ENCODE results near the gene WDFY4.

DNA sequence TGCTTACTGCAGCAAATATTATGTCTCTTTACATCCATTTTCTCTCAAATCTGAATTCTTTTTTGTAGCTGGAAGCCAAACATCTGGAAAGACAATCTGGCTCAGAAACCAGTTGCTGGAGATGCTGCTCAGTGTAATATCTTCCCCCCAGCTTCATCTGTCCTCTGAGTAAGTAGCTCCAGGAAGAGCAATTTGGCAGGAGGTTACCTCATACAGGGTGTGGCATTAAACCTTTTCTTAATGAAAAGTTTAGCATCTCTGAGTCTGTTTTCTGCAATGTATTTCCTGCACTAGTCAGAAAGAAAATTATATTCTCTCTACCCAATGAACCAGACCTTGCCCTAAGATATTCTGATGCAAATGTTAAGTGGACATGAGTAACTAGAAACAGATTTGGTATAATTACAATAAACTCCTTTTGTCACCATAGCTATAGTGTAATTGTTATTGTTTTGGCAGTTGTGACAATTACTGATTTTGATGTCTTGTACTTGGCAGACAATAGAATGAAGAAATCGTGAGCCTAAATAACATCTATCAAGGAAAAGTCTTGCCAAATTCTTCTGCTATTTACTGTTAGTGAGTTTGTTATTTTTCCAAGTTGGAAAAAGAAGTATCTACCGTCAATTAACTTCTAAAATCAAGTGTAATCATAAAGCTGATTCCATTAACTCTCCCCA is 123.3 kb downstream of the WDFY4 start:
- TF ChIP-seq, protein P1, sequence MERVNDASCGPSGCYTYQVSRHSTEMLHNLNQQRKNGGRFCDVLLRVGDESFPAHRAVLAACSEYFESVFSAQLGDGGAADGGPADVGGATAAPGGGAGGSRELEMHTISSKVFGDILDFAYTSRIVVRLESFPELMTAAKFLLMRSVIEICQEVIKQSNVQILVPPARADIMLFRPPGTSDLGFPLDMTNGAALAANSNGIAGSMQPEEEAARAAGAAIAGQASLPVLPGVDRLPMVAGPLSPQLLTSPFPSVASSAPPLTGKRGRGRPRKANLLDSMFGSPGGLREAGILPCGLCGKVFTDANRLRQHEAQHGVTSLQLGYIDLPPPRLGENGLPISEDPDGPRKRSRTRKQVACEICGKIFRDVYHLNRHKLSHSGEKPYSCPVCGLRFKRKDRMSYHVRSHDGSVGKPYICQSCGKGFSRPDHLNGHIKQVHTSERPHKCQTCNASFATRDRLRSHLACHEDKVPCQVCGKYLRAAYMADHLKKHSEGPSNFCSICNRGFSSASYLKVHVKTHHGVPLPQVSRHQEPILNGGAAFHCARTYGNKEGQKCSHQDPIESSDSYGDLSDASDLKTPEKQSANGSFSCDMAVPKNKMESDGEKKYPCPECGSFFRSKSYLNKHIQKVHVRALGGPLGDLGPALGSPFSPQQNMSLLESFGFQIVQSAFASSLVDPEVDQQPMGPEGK (CRISPR knock-in tag; IDR thresholded peaks at IDR 0.05; ENCODE audit: borderline replicate concordance), result no peak
- TF ChIP-seq GLIS3 (CRISPR knock-in tag; IDR thresholded peaks at IDR 0.05), result no peak
- TF ChIP-seq RARB (CRISPR knock-in tag; IDR thresholded peaks at IDR 0.05), result no peak
- TF ChIP-seq SNAI2 (CRISPR knock-in tag; IDR thresholded peaks at IDR 0.05), result no peak
- TF ChIP-seq TOX (CRISPR knock-in tag; IDR thresholded peaks at IDR 0.05; ENCODE audit: borderline replicate concordance), result no peak
- no peak for TF ChIP-seq ZFP3 (CRISPR knock-in tag; IDR thresholded peaks at IDR 0.05)
- TF ChIP-seq, protein P2, sequence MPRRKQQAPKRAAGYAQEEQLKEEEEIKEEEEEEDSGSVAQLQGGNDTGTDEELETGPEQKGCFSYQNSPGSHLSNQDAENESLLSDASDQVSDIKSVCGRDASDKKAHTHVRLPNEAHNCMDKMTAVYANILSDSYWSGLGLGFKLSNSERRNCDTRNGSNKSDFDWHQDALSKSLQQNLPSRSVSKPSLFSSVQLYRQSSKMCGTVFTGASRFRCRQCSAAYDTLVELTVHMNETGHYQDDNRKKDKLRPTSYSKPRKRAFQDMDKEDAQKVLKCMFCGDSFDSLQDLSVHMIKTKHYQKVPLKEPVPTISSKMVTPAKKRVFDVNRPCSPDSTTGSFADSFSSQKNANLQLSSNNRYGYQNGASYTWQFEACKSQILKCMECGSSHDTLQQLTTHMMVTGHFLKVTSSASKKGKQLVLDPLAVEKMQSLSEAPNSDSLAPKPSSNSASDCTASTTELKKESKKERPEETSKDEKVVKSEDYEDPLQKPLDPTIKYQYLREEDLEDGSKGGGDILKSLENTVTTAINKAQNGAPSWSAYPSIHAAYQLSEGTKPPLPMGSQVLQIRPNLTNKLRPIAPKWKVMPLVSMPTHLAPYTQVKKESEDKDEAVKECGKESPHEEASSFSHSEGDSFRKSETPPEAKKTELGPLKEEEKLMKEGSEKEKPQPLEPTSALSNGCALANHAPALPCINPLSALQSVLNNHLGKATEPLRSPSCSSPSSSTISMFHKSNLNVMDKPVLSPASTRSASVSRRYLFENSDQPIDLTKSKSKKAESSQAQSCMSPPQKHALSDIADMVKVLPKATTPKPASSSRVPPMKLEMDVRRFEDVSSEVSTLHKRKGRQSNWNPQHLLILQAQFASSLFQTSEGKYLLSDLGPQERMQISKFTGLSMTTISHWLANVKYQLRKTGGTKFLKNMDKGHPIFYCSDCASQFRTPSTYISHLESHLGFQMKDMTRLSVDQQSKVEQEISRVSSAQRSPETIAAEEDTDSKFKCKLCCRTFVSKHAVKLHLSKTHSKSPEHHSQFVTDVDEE (CRISPR knock-in tag; IDR thresholded peaks at IDR 0.05), result no peak
- TF ChIP-seq, protein P3, sequence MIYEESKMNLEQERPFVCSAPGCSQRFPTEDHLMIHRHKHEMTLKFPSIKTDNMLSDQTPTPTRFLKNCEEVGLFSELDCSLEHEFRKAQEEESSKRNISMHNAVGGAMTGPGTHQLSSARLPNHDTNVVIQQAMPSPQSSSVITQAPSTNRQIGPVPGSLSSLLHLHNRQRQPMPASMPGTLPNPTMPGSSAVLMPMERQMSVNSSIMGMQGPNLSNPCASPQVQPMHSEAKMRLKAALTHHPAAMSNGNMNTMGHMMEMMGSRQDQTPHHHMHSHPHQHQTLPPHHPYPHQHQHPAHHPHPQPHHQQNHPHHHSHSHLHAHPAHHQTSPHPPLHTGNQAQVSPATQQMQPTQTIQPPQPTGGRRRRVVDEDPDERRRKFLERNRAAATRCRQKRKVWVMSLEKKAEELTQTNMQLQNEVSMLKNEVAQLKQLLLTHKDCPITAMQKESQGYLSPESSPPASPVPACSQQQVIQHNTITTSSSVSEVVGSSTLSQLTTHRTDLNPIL (CRISPR knock-in tag; IDR thresholded peaks at IDR 0.05; ENCODE audit: low read depth), result no peak
- no peak for TF ChIP-seq ZNF8 (CRISPR knock-in tag; IDR thresholded peaks at IDR 0.05)
- TF ChIP-seq ARNTL (CRISPR knock-in tag; IDR thresholded peaks at IDR 0.05; ENCODE audit: borderline replicate concordance, low read depth), result no peak
- TF ChIP-seq CSDC2 (CRISPR knock-in tag; IDR thresholded peaks at IDR 0.05), result no peak
- TF ChIP-seq OSR1 (CRISPR knock-in tag; IDR thresholded peaks at IDR 0.05), result no peak
- TF ChIP-seq ESRRG (CRISPR knock-in tag; IDR thresholded peaks at IDR 0.05), result no peak
